HepG2 (cell line): ENCODE measurements around the gene SLC2A2. TPM values are rescaled to one million over a fixed set of nuclear protein-coding genes. Genes with fewer than 3 reads are reported as not detected.

Experiments
- CEBPG ChIP-seq: IDR thresholded peaks from 2 replicates; pipeline ENCODE4 v1.6.1; 2016
- CHD2 ChIP-seq: IDR thresholded peaks from 2 replicates; pipeline ENCODE4 v1.6.1; 2011; ENCODE audit warnings: low read depth, low read length, improper control_type of control experiment
- EP300 ChIP-seq, 3 experiments: sonication (generic) in 1 of 3; formaldehyde crosslinking in 1 of 3; IDR thresholded peaks; 2 replicates each; pipeline versions ENCODE4 v1.5.1 to v1.6.1; 2011 to 2020; ENCODE audit warnings: low read depth in 2 of 3, low read length in 2 of 3, borderline replicate concordance in 1 of 3, improper control_type of control experiment in 1 of 3, mild to moderate bottlenecking in 1 of 3, missing genetic modification reagents in 1 of 3, moderate library complexity in 1 of 3
- GABPA ChIP-seq, 2 experiments: IDR thresholded peaks; 2 replicates each; pipeline ENCODE4 v1.6.1; 2011 to 2016; ENCODE audit warnings: low read depth in 2 of 2, low read length in 1 of 2, missing biosample characterization in 1 of 2, missing genetic modification characterization in 1 of 2
- GATAD2A ChIP-seq: IDR thresholded peaks from 2 replicates; pipeline ENCODE4 v1.6.1; 2016
- GTF3A ChIP-seq: sonication (generic); formaldehyde crosslinking; conservative IDR thresholded peaks from 2 replicates; pipeline ENCODE4 v1.4.0; 2020; ENCODE audit warnings: mild to moderate bottlenecking, missing genetic modification reagents
- HOMEZ ChIP-seq: IDR thresholded peaks from 2 replicates; pipeline ENCODE4 v1.6.1; 2016; ENCODE audit warnings: low read depth
- HOXD1 ChIP-seq: sonication (generic); formaldehyde crosslinking; IDR thresholded peaks from 2 replicates; pipeline ENCODE4 v1.5.0; 2020; ENCODE audit warnings: missing genetic modification reagents
- KLF16 ChIP-seq, 2 experiments: sonication (generic) in 1 of 2; formaldehyde crosslinking in 1 of 2; IDR thresholded peaks; 2 replicates each; pipeline versions ENCODE4 v1.6.1 to v1.8.0; 2016 to 2023; ENCODE audit warnings: missing genetic modification reagents in 2 of 2, missing compliant biosample characterization in 1 of 2
- MED1 ChIP-seq: sonication (generic); formaldehyde crosslinking; IDR thresholded peaks from 2 replicates; pipeline ENCODE4 v1.4.0; 2020; ENCODE audit warnings: missing genetic modification reagents
- MXD4 ChIP-seq: IDR thresholded peaks from 2 replicates; pipeline ENCODE4 v1.6.1; 2016; ENCODE audit warnings: mild to moderate bottlenecking, missing biosample characterization, missing genetic modification reagents
- NCOA2 ChIP-seq: sonication (generic); formaldehyde crosslinking; IDR thresholded peaks from 2 replicates; pipeline ENCODE4 v1.8.0; 2022; ENCODE audit warnings: inconsistent platforms
- PRMT3 ChIP-seq: sonication (generic); formaldehyde crosslinking; IDR thresholded peaks from 2 replicates; pipeline ENCODE4 v1.8.1; 2022; ENCODE audit warnings: low read depth, mild to moderate bottlenecking, moderate library complexity, missing genetic modification reagents, borderline replicate concordance
- ZC3H13 ChIP-seq: sonication (generic); formaldehyde crosslinking; IDR thresholded peaks from 2 replicates; pipeline ENCODE4 v1.8.1; 2023; ENCODE audit warnings: mild to moderate bottlenecking, missing genetic modification reagents, moderate library complexity
- ZNF136 ChIP-seq: sonication (generic); formaldehyde crosslinking; IDR thresholded peaks from 2 replicates; pipeline ENCODE4 v1.8.1; 2022; ENCODE audit warnings: low read depth, mild to moderate bottlenecking, moderate library complexity, missing genetic modification reagents
- ZNF260 ChIP-seq: sonication (generic); formaldehyde crosslinking; IDR thresholded peaks from 2 replicates; pipeline ENCODE4 v1.4.0; 2020; ENCODE audit warnings: missing genetic modification reagents, low read depth, mild to moderate bottlenecking, borderline replicate concordance
- ZNF264 ChIP-seq: sonication (generic); formaldehyde crosslinking; IDR thresholded peaks from 2 replicates; pipeline ENCODE4 v1.4.0; 2020; ENCODE audit warnings: missing genetic modification reagents
- ZNF407 ChIP-seq: sonication (generic); formaldehyde crosslinking; IDR thresholded peaks from one replicate; pipeline ENCODE4 v1.5.1; 2020; ENCODE audit warnings: mild to moderate bottlenecking, missing genetic modification reagents; ENCODE audit errors: not compliant biosample characterization
- ZNF451 ChIP-seq: sonication (generic); formaldehyde crosslinking; IDR thresholded peaks from 2 replicates; pipeline ENCODE4 v1.5.0; 2020; ENCODE audit warnings: mild to moderate bottlenecking, missing genetic modification reagents
- ZSCAN25 ChIP-seq: sonication (generic); formaldehyde crosslinking; IDR thresholded peaks from 2 replicates; pipeline ENCODE4 v1.8.0; 2022; ENCODE audit warnings: mild to moderate bottlenecking, missing genetic modification reagents
- polyA plus RNA-seq, 8 experiments: library from polyadenylated mRNA; depleted of rRNA in 3 of 8; stranded (reverse) in 7 of 8; unstranded in 1 of 8; fragments of >200 nt; fragmentation: Illumina TruSeq in 4 of 8; extraction: Trizol in 4 of 8; gene quantifications; 2 replicates each; pipeline versions ENCODE4 v1.2.1 to v1.2.3, GENCODE V29; 2011 to 2016; ENCODE audit warnings: low read depth in 4 of 8, missing spikeins in 1 of 8, mixed read lengths in 1 of 8; ENCODE audit not compliant: insufficient read depth in 1 of 8
- total RNA-seq, 5 experiments: library from RNA; depleted of rRNA; stranded (reverse); fragments of >200 nt; fragmentation: Illumina TruSeq; extraction: Trizol; gene quantifications; 2 replicates each; pipeline ENCODE4 v1.2.3, GENCODE V29; 2016; ENCODE audit warnings: low read depth in 1 of 5

Gene SLC2A2
- total and polyA plus RNA-seq, 2 of the 13 experiments (the other 11 are each of a cell fraction or from before 2014, with no cell fraction given), result 19.5 to 23.2 TPM

DNA sequence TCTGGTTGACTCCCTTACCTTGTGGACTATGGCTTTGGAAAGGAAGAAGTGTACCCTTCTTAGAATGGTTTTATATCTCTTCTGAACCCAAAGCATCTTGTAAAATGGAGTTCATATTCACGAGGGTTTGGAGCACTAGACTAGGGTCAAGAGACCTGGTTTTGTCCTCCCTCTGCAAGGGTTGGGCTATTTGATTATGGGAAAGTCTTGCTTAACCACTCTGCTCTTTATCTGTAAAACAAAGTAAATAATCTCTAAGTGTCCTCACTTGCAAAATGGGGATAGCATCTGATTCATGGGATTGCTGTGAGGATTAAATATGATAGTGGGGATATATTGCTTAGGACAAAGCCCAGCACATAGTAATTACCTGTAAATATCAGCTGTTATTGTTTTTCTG, 17.9 kb upstream of the SLC2A2 start (continued):
- TF ChIP-seq ZNF407, result no peak
- no peak for TF ChIP-seq ZNF451
- TF ChIP-seq GTF3A (CRISPR knock-in tag), result no peak
- peak; percentile 3; the same call in 1 of the 2 replicates for TF ChIP-seq MXD4
- TF ChIP-seq ZC3H13, result no peak
- TF ChIP-seq PRMT3 (CRISPR knock-in tag), result 0 out of 2 replicates have a peak, but pooled peaks have one; percentile 2
- TF ChIP-seq MED1 (CRISPR knock-in tag), result peak; percentile 33; the same call in 1 of the 2 replicates
- TF ChIP-seq KLF16 (CRISPR knock-in tag; IDR thresholded peaks at IDR 0.05), result no peak
- no peak for TF ChIP-seq HOXD1 (CRISPR knock-in tag)
- TF ChIP-seq CEBPG (CRISPR knock-in tag), result peak; percentile 83
- TF ChIP-seq EP300 (IDR thresholded peaks at IDR 0.05; ENCODE audit: low read depth in 2 of 2, low read length in 2 of 2), result peak in 1 of 2 experiments; percentile 67; a peak in 2 of 4 replicates
- no peak; the same call in 1 of the 2 replicates for TF ChIP-seq EP300 (CRISPR knock-in tag; IDR thresholded peaks at IDR 0.05; ENCODE audit: borderline replicate concordance)
- no peak for TF ChIP-seq GABPA (IDR thresholded peaks at IDR 0.05; ENCODE audit: low read depth, low read length)
- TF ChIP-seq GABPA (CRISPR knock-in tag; IDR thresholded peaks at IDR 0.05; ENCODE audit: low read depth), result no peak
- TF ChIP-seq ZNF264 (CRISPR knock-in tag), result no peak
- no peak for TF ChIP-seq ZNF260 (CRISPR knock-in tag)
- TF ChIP-seq NCOA2 (CRISPR knock-in tag), result peak; percentile 75
- no peak for TF ChIP-seq ZSCAN25 (CRISPR knock-in tag)
- no peak for TF ChIP-seq HOMEZ (CRISPR knock-in tag)
- TF ChIP-seq CHD2, result no peak
- no peak for TF ChIP-seq ZNF136 (CRISPR knock-in tag)
- peak; percentile 71 for TF ChIP-seq GATAD2A (CRISPR knock-in tag)
